Kidney epithelial cell (primary cell): ENCODE measurements around the gene SIPA1L2. TPM values are rescaled to one million over a fixed set of nuclear protein-coding genes. Genes with fewer than 3 reads are reported as not detected.

Source experiments
- DNase-seq: peaks from one replicate; pipeline ENCODE4 v3.0.0-alpha.2; 2010; ENCODE audit warnings: low read depth
- H3K27me3 ChIP-seq: 2 replicates; pipeline ENCODE4 v1.6.0; 2011; ENCODE audit warnings: low read length; ENCODE audit not compliant: control insufficient read depth, insufficient read depth
- H3K36me3 ChIP-seq: 2 replicates; pipeline ENCODE4 v1.5.1; 2011; ENCODE audit warnings: low read length; ENCODE audit not compliant: control insufficient read depth, insufficient read depth
- H3K4me3 ChIP-seq: 2 replicates; pipeline ENCODE4 v1.5.1; 2011; ENCODE audit warnings: low read depth, mild to moderate bottlenecking, control low read depth, low read length
- CTCF ChIP-seq: IDR thresholded peaks from 2 replicates; pipeline ENCODE4 v1.5.1; 2011; ENCODE audit warnings: mild to moderate bottlenecking, moderate library complexity, low read length, control low read depth, inconsistent platforms; ENCODE audit not compliant: insufficient read depth, poor library complexity, severe bottlenecking
- total RNA-seq: library from RNA; depleted of rRNA; stranded (reverse); fragments of >200 nt; gene quantifications from 2 replicates; pipeline ENCODE4 v1.2.3, GENCODE V29; 2015

Gene SIPA1L2
- total RNA-seq, 1 donor from 2014 or later = 13.7 TPM

DNA sequence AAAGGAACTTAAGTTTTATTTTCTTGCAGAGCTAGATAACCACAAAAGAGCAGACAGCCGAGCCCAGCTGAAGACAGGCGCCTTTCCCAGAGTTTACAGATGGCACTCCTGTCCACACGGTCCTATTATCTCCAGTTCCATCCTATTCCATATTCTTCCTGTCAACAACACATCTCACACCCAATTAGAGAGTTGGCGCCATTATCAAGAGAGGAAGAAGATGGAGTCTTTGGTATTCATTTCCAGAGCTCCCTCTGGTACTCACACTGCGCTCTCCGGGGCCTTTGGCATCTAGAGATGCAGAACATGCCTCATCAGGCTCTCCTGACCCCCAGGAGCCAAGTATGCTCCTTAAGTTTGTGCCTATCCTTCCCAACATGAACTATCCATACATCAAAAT, 43.3 kb upstream of the SIPA1L2 start:
- no peak for DNase-seq
- no peak for TF ChIP-seq CTCF
- Histone ChIP-seq H3K36me3 (no peaks in the 10 kb centered on the region), H3K27me3 (no peaks in the 10 kb centered on the region), H3K4me3 (no peak overlapping the region)

- TF ChIP-seq CTCF = no peak
- peak; percentile 75 for DNase-seq
- H3K27me3 ChIP-seq = no peaks in the 10 kb centered on the region
- H3K4me3 ChIP-seq = no peak overlapping the region
- H3K36me3 ChIP-seq = no peaks in the 10 kb centered on the region
These were observed 40.2 kb upstream of the SIPA1L2 start for GRCh38 chr1:232669981-232670747.

DNA sequence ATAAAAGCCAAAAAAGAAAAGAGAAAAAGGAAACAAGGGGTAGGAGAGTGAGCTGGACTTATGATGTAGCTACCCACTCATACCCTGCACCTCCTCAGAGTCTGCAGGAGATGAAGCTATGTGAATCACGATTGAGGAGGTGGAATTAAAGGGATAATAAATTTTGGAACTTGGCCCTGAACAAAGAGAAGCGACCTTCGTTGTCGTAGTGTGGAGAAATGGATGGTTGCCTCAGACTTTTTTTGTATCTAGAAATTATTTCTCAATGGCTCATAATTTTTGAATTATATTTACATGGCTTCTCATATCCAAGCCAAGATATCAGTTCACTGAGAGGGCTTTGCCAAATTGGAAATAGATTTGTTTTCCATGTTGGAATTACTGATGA, 37.8 kb upstream of the SIPA1L2 start:
- H3K36me3 ChIP-seq = no peaks in the 10 kb centered on the region
- H3K4me3 ChIP-seq = no peak overlapping the region
- no peaks in the 10 kb centered on the region for H3K27me3 ChIP-seq
- no peak for DNase-seq
- TF ChIP-seq CTCF = no peak

GRCh38 chr1:232667094-232667777, 37.3 kb upstream of the SIPA1L2 start:
- no peaks in the 10 kb centered on the region for H3K36me3 ChIP-seq
- no peak overlapping the region for H3K4me3 ChIP-seq
- TF ChIP-seq CTCF = no peak
- H3K27me3 ChIP-seq = no peaks in the 10 kb centered on the region
- DNase-seq = no peak

GRCh38 chr1:232664844-232665777, 35.2 kb upstream of the SIPA1L2 start:
- Histone ChIP-seq H3K36me3 (no peaks in the 10 kb centered on the region), H3K4me3 (no peak overlapping the region), H3K27me3 (no peaks in the 10 kb centered on the region)
- no peak for TF ChIP-seq CTCF
- no peak for DNase-seq
